HEK293T (cell line): ENCODE data around the gene MLANA.

Source experiments
- ARNT ChIP-seq: fragments of 450-650 bp; IDR thresholded peaks from 2 replicates; pipeline ENCODE4 v1.6.1; 2017; ENCODE audit warnings: mild to moderate bottlenecking
- BHLHE40 ChIP-seq: fragments of 450-650 bp; IDR thresholded peaks from 2 replicates; pipeline ENCODE4 v1.6.1; 2016; ENCODE audit warnings: mild to moderate bottlenecking, moderate library complexity, borderline replicate concordance
- ELF4 ChIP-seq: fragments of 450-650 bp; IDR thresholded peaks from 2 replicates; pipeline ENCODE4 v1.6.1; 2017; ENCODE audit warnings: antibody characterized with exemption
- FOXA1 ChIP-seq: fragments of 450-650 bp; IDR thresholded peaks from 2 replicates; pipeline ENCODE4 v1.6.1; 2016; ENCODE audit warnings: mild to moderate bottlenecking
- FOXK2 ChIP-seq: fragments of 450-650 bp; IDR thresholded peaks from 2 replicates; pipeline ENCODE4 v1.6.1; 2016; ENCODE audit warnings: mild to moderate bottlenecking
- FOXM1 ChIP-seq: fragments of 450-650 bp; IDR thresholded peaks from 2 replicates; pipeline ENCODE4 v1.6.1; 2017; ENCODE audit warnings: mild to moderate bottlenecking, borderline replicate concordance
- L3MBTL2 ChIP-seq: fragments of 450-650 bp; conservative IDR thresholded peaks from 2 replicates; pipeline ENCODE4 v1.6.1; 2016; ENCODE audit warnings: mild to moderate bottlenecking
- LEF1 ChIP-seq: fragments of 450-650 bp; IDR thresholded peaks from 2 replicates; pipeline ENCODE4 v1.6.1; 2017; ENCODE audit warnings: mild to moderate bottlenecking, borderline replicate concordance
- PKNOX1 ChIP-seq: fragments of 450-650 bp; IDR thresholded peaks from 2 replicates; pipeline ENCODE4 v1.6.1; 2016
- SP1 ChIP-seq: fragments of 450-650 bp; IDR thresholded peaks from 2 replicates; pipeline ENCODE4 v1.6.1; 2017
- TARDBP ChIP-seq: fragments of 450-650 bp; IDR thresholded peaks from 2 replicates; pipeline ENCODE4 v1.6.1; 2016
- ZNF384 ChIP-seq: fragments of 450-650 bp; IDR thresholded peaks from 2 replicates; pipeline ENCODE4 v1.6.1; 2016

GRCh38 chr9:5897851-5898250 is 7.2 kb downstream of the MLANA start:
- TF ChIP-seq LEF1 (no peak), PKNOX1 (no peak), ARNT (no peak), SP1 (no peak), L3MBTL2 (no peak), FOXK2 (no peak), FOXM1 (no peak), BHLHE40 (no peak), TARDBP (no peak), ZNF384 (no peak), ELF4 (no peak), FOXA1 (no peak)
